ENCODE measurements around the gene FGFR1OP2. TPM values are rescaled to one million over a fixed set of nuclear protein-coding genes. Genes with fewer than 3 reads are reported as not detected.

FGFR1OP2 gene
- total and polyA plus RNA-seq, 8 donors: 12.3 to 94.2 (median 30.8) TPM

- no peak overlapping the region for H3K4me3 ChIP-seq
- H3K9me3 ChIP-seq: no peaks in the 10 kb centered on the region
- no peaks in the 10 kb centered on the region for H3K27me3 ChIP-seq
- 95 to 100% (median 97%) methylated on average over 2 of the region's 2 CpGs for WGBS, 5 donors
- no peak overlapping the region for H3K27ac ChIP-seq
- DNase-seq: no peak
- no peaks in the 10 kb centered on the region for H3K4me1 ChIP-seq
- intact Hi-C loops (cut with DNase I; ENCODE audit: low total_unique reads): no loop called here
- H3K36me3 ChIP-seq: peaks cover 18 to 66% (median 53%) of the 10 kb centered on the region in 4 donors
- TF ChIP-seq CTCF (IDR thresholded peaks at IDR 0.05): no peak
- TF ChIP-seq POLR2A (IDR thresholded peaks at IDR 0.05): no peak
- TF ChIP-seq POLR2AphosphoS5 (IDR thresholded peaks at IDR 0.05): no peak
- TF ChIP-seq EP300 (IDR thresholded peaks at IDR 0.05): no peak
Measured at GRCh38 chr12:26929590-26929989, 8.7 kb upstream of the FGFR1OP2 start.

- H3K36me3 ChIP-seq: peaks cover 0 to 26% (median 12%) of the 10 kb centered on the region in 4 donors
- H3K9me3 ChIP-seq: no peaks in the 10 kb centered on the region
- TF ChIP-seq CTCF (IDR thresholded peaks at IDR 0.05): no peak
- no peak for TF ChIP-seq POLR2AphosphoS5 (IDR thresholded peaks at IDR 0.05)
- no peak overlapping the region for H3K4me3 ChIP-seq
- peaks cover 12 to 44% (median 33%) of the 10 kb centered on the region in 4 donors for H3K4me1 ChIP-seq
- H3K27me3 ChIP-seq: no peaks in the 10 kb centered on the region
- intact Hi-C loops (cut with DNase I; ENCODE audit: low total_unique reads): no loop called here
- peak in 1 of 2 donors; percentile 26 for DNase-seq
- H3K27ac ChIP-seq: peak overlapping the region in 2 of 5 donors; percentile 20 to 38
- WGBS, 5 donors: 67 to 73% (median 67%) methylated on average over 7 of the region's 7 CpGs
Measured at GRCh38 chr12:26935636-26936378, 2.5 kb upstream of the FGFR1OP2 start.

- TF ChIP-seq EP300 (IDR thresholded peaks at IDR 0.05): no peak
- TF ChIP-seq CTCF (IDR thresholded peaks at IDR 0.05): no peak
- no peak for TF ChIP-seq POLR2AphosphoS5 (IDR thresholded peaks at IDR 0.05)
- no peak for TF ChIP-seq POLR2A (IDR thresholded peaks at IDR 0.05)
- H3K4me3 ChIP-seq: peak overlapping the region; percentile 70 to 90 (median 86)
- intact Hi-C loops (cut with DNase I; ENCODE audit: low total_unique reads): no loop called here
- H3K27ac ChIP-seq: peak overlapping the region in 4 of 5 donors; percentile 94 to 97 (median 96)
- 14 to 20% (median 19%) methylated on average over 8 of the region's 8 CpGs for WGBS, 5 donors
- H3K9me3 ChIP-seq: no peaks in the 10 kb centered on the region
- peak in 1 of 2 donors; percentile 12 for DNase-seq
- H3K4me1 ChIP-seq: peaks cover 22 to 54% (median 39%) of the 10 kb centered on the region in 4 donors
- H3K27me3 ChIP-seq: no peaks in the 10 kb centered on the region
- peaks cover 0 to 16% (median 6%) of the 10 kb centered on the region in 4 donors for H3K36me3 ChIP-seq
Measured at GRCh38 chr12:26936559-26937442, 1.5 kb upstream of the FGFR1OP2 start.

- 0% methylated on average over 10 of the region's 10 CpGs for WGBS, 5 donors
- intact Hi-C loops (cut with DNase I; ENCODE audit: low total_unique reads): no loop called here
- H3K27ac ChIP-seq: peak overlapping the region; percentile 94 to 97 (median 96)
- DNase-seq: no peak
- no peaks in the 10 kb centered on the region for H3K27me3 ChIP-seq
- no peak for TF ChIP-seq POLR2AphosphoS5 (IDR thresholded peaks at IDR 0.05)
- TF ChIP-seq POLR2A (IDR thresholded peaks at IDR 0.05): no peak
- no peak for TF ChIP-seq EP300 (IDR thresholded peaks at IDR 0.05)
- TF ChIP-seq CTCF (IDR thresholded peaks at IDR 0.05): no peak
- peak overlapping the region; percentile 70 to 90 (median 86) for H3K4me3 ChIP-seq
- peaks cover 23 to 60% (median 45%) of the 10 kb centered on the region in 4 donors for H3K4me1 ChIP-seq
- H3K36me3 ChIP-seq: peaks cover 0 to 10% (median 3%) of the 10 kb centered on the region in 4 donors
- H3K9me3 ChIP-seq: no peaks in the 10 kb centered on the region
Measured at GRCh38 chr12:26937443-26937862, 817 bp upstream of the FGFR1OP2 start.

Data from stomach (tissue), 9 donors.